ENCODE measurements around the gene TSPAN13. TPM values are rescaled to one million over a fixed set of nuclear protein-coding genes. Genes with fewer than 3 reads are reported as not detected.

Gene TSPAN13
- polyA plus RNA-seq, 1 donor from 2014 or later: 315 TPM

DNA sequence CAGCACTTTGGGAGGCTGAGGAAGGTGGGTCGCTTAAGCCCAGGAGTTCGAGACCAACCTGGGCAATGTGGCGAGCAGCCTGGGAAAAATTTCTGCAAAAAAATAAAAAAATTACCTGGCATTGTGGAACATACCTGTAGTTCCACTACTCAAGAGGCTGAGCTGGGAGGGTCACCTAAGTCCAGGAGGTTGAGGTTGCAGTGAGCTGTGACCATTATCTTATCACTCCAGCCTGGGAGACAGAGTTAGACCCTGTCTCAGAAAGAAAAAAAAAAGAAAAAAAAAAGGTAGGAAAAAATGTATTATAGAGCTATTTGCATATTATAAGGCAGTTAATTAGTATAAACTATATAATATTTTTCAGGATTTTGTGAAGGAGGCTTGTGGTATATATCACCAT, 11.0 kb upstream of the TSPAN13 start:
- H3K79me2 ChIP-seq (replicated peaks; ENCODE audit: insufficient read depth, low read length): no peaks in the 10 kb centered on the region
- H2AFZ ChIP-seq (ENCODE audit: low read depth, low read length): no peak overlapping the region
- H3K36me3 ChIP-seq (ENCODE audit: insufficient read depth, low read length): no peaks in the 10 kb centered on the region
- no peak overlapping the region for H3K9ac ChIP-seq (ENCODE audit: low read length)
- no peaks in the 10 kb centered on the region for H3K9me3 ChIP-seq (ENCODE audit: low read length)
- no peaks in the 10 kb centered on the region for H3F3A ChIP-seq (ENCODE audit: insufficient read depth, low read length, poor library complexity, severe bottlenecking)
- no peak overlapping the region for H3K4me2 ChIP-seq (ENCODE audit: low read length)
- TF ChIP-seq, protein P1, sequence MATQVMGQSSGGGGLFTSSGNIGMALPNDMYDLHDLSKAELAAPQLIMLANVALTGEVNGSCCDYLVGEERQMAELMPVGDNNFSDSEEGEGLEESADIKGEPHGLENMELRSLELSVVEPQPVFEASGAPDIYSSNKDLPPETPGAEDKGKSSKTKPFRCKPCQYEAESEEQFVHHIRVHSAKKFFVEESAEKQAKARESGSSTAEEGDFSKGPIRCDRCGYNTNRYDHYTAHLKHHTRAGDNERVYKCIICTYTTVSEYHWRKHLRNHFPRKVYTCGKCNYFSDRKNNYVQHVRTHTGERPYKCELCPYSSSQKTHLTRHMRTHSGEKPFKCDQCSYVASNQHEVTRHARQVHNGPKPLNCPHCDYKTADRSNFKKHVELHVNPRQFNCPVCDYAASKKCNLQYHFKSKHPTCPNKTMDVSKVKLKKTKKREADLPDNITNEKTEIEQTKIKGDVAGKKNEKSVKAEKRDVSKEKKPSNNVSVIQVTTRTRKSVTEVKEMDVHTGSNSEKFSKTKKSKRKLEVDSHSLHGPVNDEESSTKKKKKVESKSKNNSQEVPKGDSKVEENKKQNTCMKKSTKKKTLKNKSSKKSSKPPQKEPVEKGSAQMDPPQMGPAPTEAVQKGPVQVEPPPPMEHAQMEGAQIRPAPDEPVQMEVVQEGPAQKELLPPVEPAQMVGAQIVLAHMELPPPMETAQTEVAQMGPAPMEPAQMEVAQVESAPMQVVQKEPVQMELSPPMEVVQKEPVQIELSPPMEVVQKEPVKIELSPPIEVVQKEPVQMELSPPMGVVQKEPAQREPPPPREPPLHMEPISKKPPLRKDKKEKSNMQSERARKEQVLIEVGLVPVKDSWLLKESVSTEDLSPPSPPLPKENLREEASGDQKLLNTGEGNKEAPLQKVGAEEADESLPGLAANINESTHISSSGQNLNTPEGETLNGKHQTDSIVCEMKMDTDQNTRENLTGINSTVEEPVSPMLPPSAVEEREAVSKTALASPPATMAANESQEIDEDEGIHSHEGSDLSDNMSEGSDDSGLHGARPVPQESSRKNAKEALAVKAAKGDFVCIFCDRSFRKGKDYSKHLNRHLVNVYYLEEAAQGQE (IDR thresholded peaks at IDR 0.05; ENCODE audit: borderline replicate concordance): no peak
- no peak for TF ChIP-seq RAD21 (conservative IDR thresholded peaks at IDR 0.05)
- no peak for TF ChIP-seq EZH2 (IDR thresholded peaks at IDR 0.05; ENCODE audit: borderline replicate concordance, insufficient read depth, low read length, poor library complexity, severe bottlenecking)
- no peak for TF ChIP-seq MXI1 (conservative IDR thresholded peaks at IDR 0.05; ENCODE audit: poor library complexity, severe bottlenecking)
- TF ChIP-seq TAF1 (IDR thresholded peaks at IDR 0.05; ENCODE audit: low read depth): no peak
- H3K9me2 ChIP-seq (ENCODE audit: insufficient read depth, low read length): no peaks in the 10 kb centered on the region
- no peaks in the 10 kb centered on the region for H3K27me3 ChIP-seq (ENCODE audit: insufficient read depth, low read depth, low read length)
- no peak overlapping the region for H3K4me3 ChIP-seq (ENCODE audit: low read length)
- no peak overlapping the region for H3K27ac ChIP-seq (ENCODE audit: low read length)
- H4K20me1 ChIP-seq (ENCODE audit: insufficient read depth): no peaks in the 10 kb centered on the region

DNA sequence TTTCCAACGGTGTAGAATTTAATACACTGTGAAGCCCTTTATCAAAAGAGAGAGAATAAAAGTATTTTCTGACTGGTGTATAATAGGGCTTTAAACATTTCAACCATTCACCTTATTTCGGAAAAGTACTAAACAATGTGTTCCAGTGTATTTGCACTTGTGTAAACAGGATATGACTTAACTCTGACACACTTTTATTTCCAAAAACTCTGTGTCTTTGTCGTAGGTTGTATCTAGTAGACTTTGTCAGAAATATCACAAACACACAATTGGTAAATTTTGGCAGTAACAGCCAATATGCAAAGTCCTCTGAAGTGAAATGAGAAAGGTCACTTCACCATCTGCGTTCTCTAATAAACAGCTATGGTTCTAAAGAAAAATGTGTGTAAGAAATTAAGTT, 10.3 kb upstream of the TSPAN13 start:
- Histone ChIP-seq H2AFZ (ENCODE audit: low read depth, low read length) (no peak overlapping the region), H3F3A (ENCODE audit: insufficient read depth, low read length, poor library complexity, severe bottlenecking) (no peaks in the 10 kb centered on the region), H3K4me3 (ENCODE audit: low read length) (no peak overlapping the region), H3K9me2 (ENCODE audit: insufficient read depth, low read length) (no peaks in the 10 kb centered on the region), H3K9ac (ENCODE audit: low read length) (no peak overlapping the region), H3K4me2 (ENCODE audit: low read length) (no peak overlapping the region), H3K9me3 (ENCODE audit: low read length) (no peaks in the 10 kb centered on the region), H3K27ac (ENCODE audit: low read length) (no peak overlapping the region), H4K20me1 (ENCODE audit: insufficient read depth) (no peaks in the 10 kb centered on the region), H3K36me3 (ENCODE audit: insufficient read depth, low read length) (no peaks in the 10 kb centered on the region), H3K79me2 (replicated peaks; ENCODE audit: insufficient read depth, low read length) (no peaks in the 10 kb centered on the region), H3K27me3 (ENCODE audit: insufficient read depth, low read depth, low read length) (no peaks in the 10 kb centered on the region)
- TF ChIP-seq, protein P1 (IDR thresholded peaks at IDR 0.05; ENCODE audit: borderline replicate concordance): no peak
- TF ChIP-seq RAD21 (conservative IDR thresholded peaks at IDR 0.05): no peak
- TF ChIP-seq, protein P2, sequence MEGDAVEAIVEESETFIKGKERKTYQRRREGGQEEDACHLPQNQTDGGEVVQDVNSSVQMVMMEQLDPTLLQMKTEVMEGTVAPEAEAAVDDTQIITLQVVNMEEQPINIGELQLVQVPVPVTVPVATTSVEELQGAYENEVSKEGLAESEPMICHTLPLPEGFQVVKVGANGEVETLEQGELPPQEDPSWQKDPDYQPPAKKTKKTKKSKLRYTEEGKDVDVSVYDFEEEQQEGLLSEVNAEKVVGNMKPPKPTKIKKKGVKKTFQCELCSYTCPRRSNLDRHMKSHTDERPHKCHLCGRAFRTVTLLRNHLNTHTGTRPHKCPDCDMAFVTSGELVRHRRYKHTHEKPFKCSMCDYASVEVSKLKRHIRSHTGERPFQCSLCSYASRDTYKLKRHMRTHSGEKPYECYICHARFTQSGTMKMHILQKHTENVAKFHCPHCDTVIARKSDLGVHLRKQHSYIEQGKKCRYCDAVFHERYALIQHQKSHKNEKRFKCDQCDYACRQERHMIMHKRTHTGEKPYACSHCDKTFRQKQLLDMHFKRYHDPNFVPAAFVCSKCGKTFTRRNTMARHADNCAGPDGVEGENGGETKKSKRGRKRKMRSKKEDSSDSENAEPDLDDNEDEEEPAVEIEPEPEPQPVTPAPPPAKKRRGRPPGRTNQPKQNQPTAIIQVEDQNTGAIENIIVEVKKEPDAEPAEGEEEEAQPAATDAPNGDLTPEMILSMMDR (IDR thresholded peaks at IDR 0.05; ENCODE audit: poor library complexity, severe bottlenecking): no peak
- no peak for TF ChIP-seq EP300 (conservative IDR thresholded peaks at IDR 0.05; ENCODE audit: poor library complexity, severe bottlenecking)
- no peak for TF ChIP-seq POLR2AphosphoS5 (IDR thresholded peaks at IDR 0.05)
- TF ChIP-seq EZH2 (IDR thresholded peaks at IDR 0.05; ENCODE audit: borderline replicate concordance, insufficient read depth, low read length, poor library complexity, severe bottlenecking): no peak
- no peak for TF ChIP-seq MXI1 (conservative IDR thresholded peaks at IDR 0.05; ENCODE audit: poor library complexity, severe bottlenecking)
- no peak for TF ChIP-seq TAF1 (IDR thresholded peaks at IDR 0.05; ENCODE audit: low read depth)
- TF ChIP-seq SMC3 (conservative IDR thresholded peaks at IDR 0.05; ENCODE audit: poor library complexity): no peak

Data from neural cell (in vitro differentiated cells).